Progenitor cell of endocrine pancreas (in vitro differentiated cells): Measurements from ENCODE around the gene SERPINE1. TPM values are rescaled to one million over a fixed set of nuclear protein-coding genes. Genes with fewer than 3 reads are reported as not detected.

Experiments used
- DNase-seq: peaks from one replicate; pipeline ENCODE4 v3.0.0; 2021; ENCODE audit warnings: low spot score; ENCODE audit not compliant: unreplicated experiment
- H3K27ac Mint-ChIP-seq: 2 replicates; pipeline ENCODE4 v1.8.0; 2021; ENCODE audit warnings: mild to moderate bottlenecking, moderate library complexity, mixed read lengths
- H3K27me3 Mint-ChIP-seq: 2 replicates; pipeline ENCODE4 v1.8.0; 2021; ENCODE audit warnings: mixed read lengths
- H3K36me3 Mint-ChIP-seq: 2 replicates; pipeline ENCODE4 v1.8.0; 2022; ENCODE audit warnings: mixed read lengths; ENCODE audit not compliant: insufficient read depth
- H3K4me1 Mint-ChIP-seq: 2 replicates; pipeline ENCODE4 v1.8.0; 2021; ENCODE audit warnings: low read depth, mixed read lengths
- H3K4me3 Mint-ChIP-seq: 2 replicates; pipeline ENCODE4 v1.8.0; 2021; ENCODE audit warnings: low read depth, mild to moderate bottlenecking, moderate library complexity, mixed read lengths
- H3K9me3 Mint-ChIP-seq: 2 replicates; pipeline ENCODE4 v1.8.0; 2021; ENCODE audit warnings: low read depth, mixed read lengths
- CTCF ChIP-seq: fragments of 200-600 bp; sonication (generic); IDR thresholded peaks from one replicate; pipeline ENCODE4 v1.5.0; 2021; ENCODE audit warnings: antibody characterized with exemption, mild to moderate bottlenecking; ENCODE audit not compliant: unreplicated experiment
- total RNA-seq: library from RNA; stranded (reverse); gene quantifications from 2 replicates; pipeline ENCODE4 v1.2.1, GENCODE V29; 2021

SERPINE1 gene
- total RNA-seq, 1 donor from 2014 or later = 0.14 TPM

- Mint-ChIP-seq H3K4me1 (peaks cover 10% of the 10 kb centered on the region), H3K27ac (peak overlapping the region; percentile 76), H3K4me3 (peak overlapping the region; percentile 64), H3K9me3 (no peaks in the 10 kb centered on the region), H3K36me3 (peaks cover 9% of the 10 kb centered on the region), H3K27me3 (peaks cover 41% of the 10 kb centered on the region)
- TF ChIP-seq CTCF = no peak
- no peak for DNase-seq
Measured at GRCh38 chr7:101162551-101163278, 35.8 kb downstream of the SERPINE1 start.

DNA sequence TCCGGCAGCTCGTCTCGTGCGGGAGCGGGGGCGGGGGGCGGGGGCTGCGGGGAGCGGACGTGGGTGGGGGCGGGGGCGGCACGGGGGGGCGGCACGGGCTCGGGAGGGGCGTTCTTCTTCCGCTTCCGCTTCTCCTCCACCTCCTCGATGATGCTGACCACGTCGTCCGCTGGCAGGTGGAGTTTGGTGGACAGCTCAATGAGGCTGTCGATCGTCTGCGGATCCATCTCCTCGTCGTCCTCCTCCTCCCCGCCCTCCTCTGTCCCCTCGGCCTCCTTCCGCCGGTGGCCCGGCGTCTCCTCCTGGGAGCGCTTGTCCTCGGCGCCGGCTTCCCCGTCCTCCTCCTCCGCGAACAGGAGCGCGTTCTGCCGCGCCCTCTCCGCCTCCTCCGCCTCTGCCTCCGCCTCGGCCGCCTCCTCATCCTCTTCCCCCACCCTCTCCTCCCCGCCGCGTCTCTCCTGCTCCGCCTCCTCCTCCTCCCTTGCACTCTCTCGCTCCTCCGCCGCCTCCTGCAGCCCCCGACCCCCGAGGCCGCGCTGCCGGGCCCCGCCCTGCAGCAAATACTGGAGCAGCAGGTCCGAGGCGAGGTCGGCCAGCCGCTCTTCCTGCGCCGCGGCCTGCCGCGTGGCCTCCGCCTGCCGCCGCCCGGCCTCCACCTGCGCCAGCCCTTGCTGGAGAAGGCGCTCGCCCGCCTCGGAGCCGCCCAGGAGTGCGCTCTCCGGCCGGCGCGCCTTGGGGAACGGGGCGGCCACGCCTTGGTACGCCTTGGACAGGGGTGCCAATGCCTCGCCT, 36.6 kb downstream of the SERPINE1 start:
- no peak for DNase-seq
- no peak for TF ChIP-seq CTCF
- Mint-ChIP-seq H3K4me3 (peak overlapping the region; percentile 56), H3K9me3 (no peaks in the 10 kb centered on the region), H3K4me1 (peaks cover 10% of the 10 kb centered on the region), H3K27ac (no peak overlapping the region), H3K27me3 (peaks cover 49% of the 10 kb centered on the region), H3K36me3 (peaks cover 5% of the 10 kb centered on the region)

GRCh38 chr7:101164071-101164840, 37.4 kb downstream of the SERPINE1 start:
- Mint-ChIP-seq H3K4me1 (peaks cover 10% of the 10 kb centered on the region), H3K9me3 (no peaks in the 10 kb centered on the region), H3K27me3 (peaks cover 56% of the 10 kb centered on the region), H3K27ac (no peak overlapping the region), H3K36me3 (peaks cover 4% of the 10 kb centered on the region), H3K4me3 (peak overlapping the region; percentile 14)
- no peak for TF ChIP-seq CTCF
- peak; percentile 53 for DNase-seq

DNA sequence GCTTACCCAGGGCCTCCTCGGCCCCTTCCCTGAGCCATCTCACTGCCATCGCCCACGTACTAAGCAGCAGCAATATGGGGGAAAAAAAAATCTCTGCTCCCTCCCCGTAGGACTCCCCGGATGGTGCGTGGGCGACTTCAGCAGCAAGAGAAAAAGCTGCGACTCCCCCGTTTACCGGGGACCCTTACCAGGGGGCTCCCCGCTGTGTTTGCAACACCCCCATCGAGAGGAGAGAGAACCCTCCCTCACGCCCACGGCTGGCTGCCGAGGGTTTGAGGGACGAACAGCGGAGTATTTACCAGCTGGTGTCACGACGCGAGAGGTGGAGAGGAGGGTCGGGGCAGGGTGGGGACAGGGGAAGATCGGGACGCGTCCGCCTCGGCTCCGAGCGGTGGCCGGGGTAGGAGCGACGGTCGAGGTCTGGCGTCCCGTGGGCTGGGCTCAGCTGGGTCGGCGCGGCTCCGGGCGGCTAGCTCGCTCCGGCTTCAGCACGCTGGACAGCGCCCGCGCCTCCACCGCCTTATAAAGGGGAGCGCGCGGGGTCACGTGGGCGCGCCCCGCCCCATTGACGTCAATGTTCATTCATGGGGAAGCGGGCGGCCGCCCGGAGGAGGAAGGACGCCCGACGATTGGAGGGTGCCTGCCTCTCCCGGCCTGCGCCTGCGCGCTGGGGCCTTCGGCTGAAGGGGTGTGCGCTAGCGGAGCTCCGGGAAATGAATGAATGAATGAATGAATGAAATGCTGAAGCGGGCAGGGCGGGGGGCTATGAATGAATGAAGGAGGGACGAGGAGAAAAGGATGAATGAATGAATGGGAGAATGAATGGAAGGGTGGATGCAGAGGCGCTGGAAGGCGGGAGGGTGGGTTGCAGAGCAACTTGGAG, 38.4 kb downstream of the SERPINE1 start, which contains the start of gene VGF:
VGF (minus strand) TSS at position 495 of the 883 bp plus-strand sequence. CDS start 726 bp downstream, outside the sequence.
- H3K27ac Mint-ChIP-seq = peak within 1 kb of the TSS; percentile 59
- no peaks in the 10 kb centered on the region for H3K9me3 Mint-ChIP-seq
- H3K36me3 Mint-ChIP-seq = peaks cover under 1% of the 10 kb centered on the region
- peak within 1 kb of the TSS; percentile 51 for H3K4me3 Mint-ChIP-seq
- TF ChIP-seq CTCF = no peak
- peaks cover 12% of the 10 kb centered on the region for H3K4me1 Mint-ChIP-seq
- peaks cover 66% of the 10 kb centered on the region for H3K27me3 Mint-ChIP-seq
- peak; percentile 80 for DNase-seq
